HG02852 (cell line): ENCODE data around the gene PDE4D.

Experiments
- ATAC-seq: cut with Tn5 transposase; IDR thresholded peaks from one replicate; pipeline ENCODE4 v1.9.1; 2021; ENCODE audit warnings: mild to moderate bottlenecking, moderate library complexity; ENCODE audit not compliant: unreplicated experiment

The PDE4D gene

GRCh38 chr5:59169768-59170150 lies 723.8 kb downstream of the PDE4D start:
- no peak for ATAC-seq

GRCh38 chr5:59169081-59169767 lies 724.3 kb downstream of the PDE4D start:
- ATAC-seq: no peak

- no peak for ATAC-seq
Observed at GRCh38 chr5:59168067-59168466, 725.5 kb downstream of the PDE4D start.

GRCh38 chr5:59164041-59164830 lies 729.3 kb downstream of the PDE4D start:
- no peak for ATAC-seq

- no peak for ATAC-seq
Observed at GRCh38 chr5:59161221-59162105, 732.1 kb downstream of the PDE4D start.

GRCh38 chr5:59158637-59159391 lies 734.7 kb downstream of the PDE4D start:
- no peak for ATAC-seq

GRCh38 chr5:59158165-59158564 lies 735.4 kb downstream of the PDE4D start:
- ATAC-seq: no peak

- no peak for ATAC-seq
Observed at GRCh38 chr5:59157068-59157467, 736.5 kb downstream of the PDE4D start.

GRCh38 chr5:59152701-59153245 lies 740.8 kb downstream of the PDE4D start:
- peak; percentile 70 for ATAC-seq

GRCh38 chr5:59151162-59151889 lies 742.2 kb downstream of the PDE4D start:
- ATAC-seq: no peak

GRCh38 chr5:59149827-59150226 lies 743.7 kb downstream of the PDE4D start:
- no peak for ATAC-seq

- ATAC-seq: no peak
Observed at GRCh38 chr5:59149271-59149670, 744.3 kb downstream of the PDE4D start.

GRCh38 chr5:59146729-59147128 lies 746.8 kb downstream of the PDE4D start:
- ATAC-seq: no peak

GRCh38 chr5:59143926-59144333 lies 749.6 kb downstream of the PDE4D start:
- ATAC-seq: peak; percentile 93

- ATAC-seq: no peak
Observed at GRCh38 chr5:59142927-59143326, 750.6 kb downstream of the PDE4D start.

- ATAC-seq: no peak
Observed at GRCh38 chr5:59142138-59142537, 751.4 kb downstream of the PDE4D start.

- no peak for ATAC-seq
Observed at GRCh38 chr5:59140133-59140532, 753.4 kb downstream of the PDE4D start.

GRCh38 chr5:59139695-59140094 lies 753.8 kb downstream of the PDE4D start:
- ATAC-seq: peak; percentile 51

GRCh38 chr5:59138509-59138908 lies 755.0 kb downstream of the PDE4D start:
- ATAC-seq: no peak

- no peak for ATAC-seq
Observed at GRCh38 chr5:59137846-59138245, 755.7 kb downstream of the PDE4D start.
